Central memory CD4-positive, alpha-beta T cell (primary cell): ENCODE data around the gene SCFD2.
"Not testable (repeated sequence)": the region's sequence is repeated elsewhere in the genome, so short reads cannot be mapped to it uniquely, and the experiment has no call there.

Experiments used
- DNase-seq: peaks from one replicate; pipeline ENCODE4 v3.0.0; 2022

Gene SCFD2

GRCh38 chr4:53007024-53007423 is 358.8 kb downstream of the SCFD2 start:
- no peak for DNase-seq

GRCh38 chr4:53005808-53006207 is 360.1 kb downstream of the SCFD2 start:
- DNase-seq, result no peak

- DNase-seq, result no peak
Observed at GRCh38 chr4:53005149-53005546, 360.7 kb downstream of the SCFD2 start.

DNA sequence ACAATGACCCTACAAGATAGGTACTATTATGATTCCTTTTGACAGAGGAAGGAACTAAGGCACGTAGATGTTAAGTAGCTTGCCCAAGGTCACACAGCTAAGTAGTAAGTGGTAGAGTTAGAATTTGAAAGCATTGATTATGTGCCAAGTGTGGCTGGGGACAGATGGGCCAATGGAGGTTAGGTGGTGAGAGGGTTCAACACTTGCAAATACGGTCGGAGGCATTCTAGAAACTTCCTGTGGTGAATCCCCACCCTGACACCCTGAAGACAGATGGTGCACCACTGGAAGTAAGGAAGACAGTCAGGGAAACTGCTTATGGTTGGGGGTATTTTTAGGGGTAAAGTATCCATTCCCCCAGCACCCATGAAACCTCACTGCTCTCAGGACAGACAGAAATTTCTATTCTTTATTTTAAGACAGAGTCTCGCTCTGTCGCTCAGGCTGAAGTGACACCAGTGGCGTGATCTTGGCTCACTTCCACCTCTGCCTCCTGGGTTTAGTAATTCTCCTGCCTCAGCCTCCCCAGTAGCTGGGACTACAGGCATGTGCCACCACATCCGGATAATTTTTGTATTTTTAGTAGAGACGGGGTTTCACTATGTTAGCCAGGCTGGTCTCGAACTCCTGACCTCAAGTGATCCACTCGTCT is 361.2 kb downstream of the SCFD2 start:
- no peak for DNase-seq

DNA sequence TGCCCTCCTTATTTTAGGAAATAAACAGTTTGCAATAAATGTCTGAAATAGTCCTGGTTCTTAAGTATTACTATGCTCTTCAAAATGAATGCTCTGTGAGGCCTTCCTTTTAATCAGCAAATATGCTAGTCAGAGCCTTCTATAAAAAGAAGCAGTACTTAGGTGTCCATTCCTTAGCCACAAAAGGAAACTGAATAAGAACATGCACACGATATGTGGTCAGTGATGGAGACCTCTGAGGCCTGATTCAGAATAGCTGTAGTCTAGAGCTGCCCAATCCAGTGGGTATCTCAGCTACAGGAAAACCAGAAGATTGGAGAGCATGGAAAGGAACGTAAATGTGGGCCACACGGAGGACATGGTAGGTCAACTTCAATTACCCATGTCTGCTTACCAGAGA is 361.9 kb downstream of the SCFD2 start:
- no peak for DNase-seq

- no peak for DNase-seq
Observed at GRCh38 chr4:53000560-53000959, 365.3 kb downstream of the SCFD2 start.

GRCh38 chr4:52999626-53000025 is 366.2 kb downstream of the SCFD2 start:
- DNase-seq, result no peak

GRCh38 chr4:52998413-52998812 is 367.4 kb downstream of the SCFD2 start:
- no peak for DNase-seq

DNA sequence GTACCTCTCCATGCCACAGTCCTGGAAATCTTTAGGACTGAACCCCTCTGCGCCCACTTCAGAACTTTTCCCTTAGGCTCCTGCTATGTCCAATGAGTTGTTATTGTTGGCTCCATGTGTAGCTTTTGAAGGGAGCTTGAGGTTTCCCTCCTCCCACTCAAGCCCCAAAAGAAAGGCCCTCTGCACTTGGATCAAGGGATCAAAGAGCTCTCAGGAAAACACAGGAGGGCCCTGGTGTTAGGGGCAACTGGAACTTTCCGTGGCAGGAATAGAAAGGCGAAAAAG is 368.8 kb downstream of the SCFD2 start:
- no peak for DNase-seq

DNA sequence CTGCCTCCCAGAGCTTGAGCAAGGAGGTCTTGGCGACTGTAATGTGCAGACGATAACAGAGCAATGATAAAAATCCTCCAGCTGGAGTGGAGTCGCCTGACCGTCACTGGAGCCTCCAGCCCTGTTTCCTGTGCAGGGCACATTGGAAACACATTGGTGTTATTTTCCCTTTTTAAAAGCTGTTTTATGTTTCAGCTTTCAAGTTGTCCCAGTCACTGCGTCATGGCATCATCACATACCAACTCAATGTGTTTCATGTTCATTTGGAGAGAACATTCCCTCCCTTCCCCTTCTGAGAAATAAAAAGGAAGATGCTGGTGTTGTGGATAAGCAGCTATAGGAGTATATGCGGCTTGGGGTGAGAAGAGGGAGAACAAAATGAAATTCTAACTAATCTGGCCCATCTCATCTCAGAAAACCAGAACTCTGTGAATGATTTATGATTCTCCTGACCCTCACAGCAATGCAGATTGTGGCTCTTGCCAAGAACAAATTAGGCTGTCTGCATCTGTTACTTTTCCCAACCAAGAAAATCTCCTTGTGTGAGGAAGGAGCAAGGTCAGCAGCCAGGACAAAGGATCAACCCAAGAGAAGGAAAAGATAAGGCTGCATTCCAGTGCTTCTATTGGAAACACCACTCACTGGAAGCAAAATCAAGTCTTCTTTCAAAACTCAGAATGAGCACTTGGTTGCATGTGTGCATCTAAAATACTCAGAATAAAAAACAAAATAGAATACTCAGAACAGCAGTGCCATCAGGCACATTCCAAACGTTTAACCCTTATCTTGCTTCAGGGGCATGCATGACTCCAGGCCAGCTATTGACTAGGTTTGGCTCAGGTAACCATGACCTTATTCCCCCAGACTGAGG is 369.4 kb downstream of the SCFD2 start:
- no peak for DNase-seq

DNA sequence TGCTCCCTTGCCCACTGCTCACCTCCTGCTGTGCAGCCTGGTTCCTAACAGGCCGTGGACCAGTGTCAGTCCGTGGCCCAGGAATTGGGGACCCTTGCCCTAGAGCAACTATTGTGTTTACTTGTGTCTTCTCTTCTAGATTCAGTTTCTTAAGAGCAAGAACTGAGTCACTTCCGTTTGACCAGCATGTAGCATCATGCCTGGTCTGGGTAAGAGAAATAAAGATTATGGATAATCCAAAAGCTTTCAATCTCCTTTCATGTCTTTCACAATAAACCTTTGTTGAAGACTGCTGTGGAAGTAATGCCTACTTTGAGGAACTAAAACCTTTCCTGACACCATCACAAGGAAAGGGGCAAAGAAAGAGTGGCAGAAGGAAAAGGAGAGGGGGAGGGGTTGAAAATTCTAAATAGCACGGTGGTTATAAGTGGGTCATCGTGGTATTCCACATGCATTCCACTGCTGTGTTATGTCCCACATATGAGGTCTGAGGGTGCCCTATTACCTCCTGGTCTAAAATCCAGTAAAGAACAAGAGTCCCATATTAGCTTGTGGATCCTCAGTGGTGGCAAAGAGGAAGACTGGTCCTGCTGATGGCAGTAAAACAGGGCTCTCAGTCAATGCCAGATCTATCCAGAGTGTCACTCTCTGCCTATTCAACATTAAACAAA is 370.4 kb downstream of the SCFD2 start:
- no peak for DNase-seq

GRCh38 chr4:52994567-52994966 is 371.3 kb downstream of the SCFD2 start:
- no peak for DNase-seq

- no peak for DNase-seq
Observed at GRCh38 chr4:52993771-52994170, 372.1 kb downstream of the SCFD2 start.

- not testable (repeated sequence) for DNase-seq
Observed at GRCh38 chr4:52992551-52992950, 373.3 kb downstream of the SCFD2 start.

DNA sequence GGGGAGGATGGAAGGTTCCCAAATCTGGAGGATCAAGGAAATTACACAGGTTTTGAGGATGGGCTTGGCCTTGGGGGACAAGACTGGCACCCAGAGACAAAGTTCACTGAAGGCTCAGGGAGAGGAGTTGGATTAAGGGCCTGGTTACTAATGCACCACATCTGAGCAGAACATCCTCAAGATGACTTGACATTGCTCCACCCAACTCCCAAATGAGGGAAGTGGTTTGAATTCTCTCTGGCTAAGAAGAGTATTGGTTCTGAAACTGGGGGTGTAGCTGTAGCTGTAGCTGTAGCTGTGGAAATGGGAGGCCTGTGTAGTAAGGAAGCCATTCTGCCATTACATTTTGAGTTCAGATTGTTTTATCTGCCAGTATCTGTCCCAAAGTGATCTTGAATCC is 374.4 kb downstream of the SCFD2 start:
- no peak for DNase-seq

DNA sequence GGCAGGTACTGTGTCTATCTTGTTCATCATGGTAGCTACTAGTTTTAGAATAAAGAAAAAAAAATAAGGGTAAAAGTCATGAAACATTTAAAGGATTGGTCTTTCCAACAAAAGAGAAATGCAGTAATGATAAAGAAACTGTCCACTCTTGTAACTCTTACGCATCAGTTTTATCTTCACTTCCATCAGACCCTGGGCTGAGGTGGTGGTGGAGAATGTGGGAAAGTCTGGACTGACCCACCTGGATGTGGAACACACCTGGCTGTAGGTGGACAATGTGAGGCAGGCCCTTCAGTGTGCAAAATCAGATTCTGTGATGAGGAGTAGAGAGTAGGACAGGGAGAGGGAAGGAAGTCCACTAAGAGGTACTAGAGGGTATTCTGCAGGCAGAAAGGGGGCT is 375.2 kb downstream of the SCFD2 start:
- no peak for DNase-seq

- no peak for DNase-seq
Observed at GRCh38 chr4:52989865-52990264, 376.0 kb downstream of the SCFD2 start.

DNA sequence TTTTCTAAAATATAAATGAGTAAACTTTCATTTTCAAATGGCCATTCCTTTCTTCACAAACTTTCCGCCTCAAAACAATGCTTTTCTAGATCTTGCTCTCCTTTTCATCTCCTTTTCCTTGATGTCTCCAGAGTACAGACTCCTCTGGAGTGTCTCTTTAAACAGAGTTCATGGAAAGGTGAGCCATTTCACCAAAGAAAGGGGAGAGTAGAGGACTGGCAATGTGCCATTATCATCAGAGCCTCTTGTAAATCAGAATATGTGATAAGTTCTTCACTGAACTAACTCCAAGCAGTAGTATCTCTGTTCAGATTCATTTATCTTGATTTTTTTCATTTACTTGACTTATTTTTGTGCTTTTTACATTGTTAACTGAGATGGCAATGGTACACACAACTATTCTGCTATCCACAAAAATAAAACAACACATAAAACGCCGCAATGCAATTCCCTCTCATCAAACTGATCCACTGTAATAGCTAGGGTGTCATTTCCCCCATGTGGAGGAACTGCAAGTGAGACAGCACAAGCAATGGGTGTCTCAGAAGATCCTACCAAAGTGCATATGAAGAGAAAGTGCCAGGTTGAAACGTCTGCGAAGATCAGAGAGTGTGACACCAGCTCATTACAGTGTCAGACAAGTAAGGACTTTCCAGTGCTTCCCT is 378.3 kb downstream of the SCFD2 start:
- no peak for DNase-seq

DNA sequence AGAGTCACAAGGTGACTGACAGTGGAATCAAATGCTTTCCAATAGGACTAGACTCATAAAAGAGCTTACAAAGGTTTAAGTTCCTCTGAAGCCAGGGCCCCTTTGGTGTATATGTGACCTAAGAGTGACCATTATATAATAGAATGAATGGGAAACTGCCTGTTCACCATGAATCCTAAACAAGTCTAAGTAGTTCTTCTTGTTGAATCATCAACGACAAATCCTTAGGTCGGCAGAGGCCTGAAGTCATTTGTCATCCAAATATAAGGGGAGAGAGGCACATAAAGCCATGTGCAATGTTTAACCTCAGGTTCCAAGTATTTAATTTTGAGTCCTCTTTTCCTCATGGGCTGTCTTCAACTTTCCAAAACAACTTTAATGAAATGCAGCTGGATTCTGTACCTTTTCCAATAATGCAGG is 381.4 kb downstream of the SCFD2 start:
- DNase-seq, result no peak

DNA sequence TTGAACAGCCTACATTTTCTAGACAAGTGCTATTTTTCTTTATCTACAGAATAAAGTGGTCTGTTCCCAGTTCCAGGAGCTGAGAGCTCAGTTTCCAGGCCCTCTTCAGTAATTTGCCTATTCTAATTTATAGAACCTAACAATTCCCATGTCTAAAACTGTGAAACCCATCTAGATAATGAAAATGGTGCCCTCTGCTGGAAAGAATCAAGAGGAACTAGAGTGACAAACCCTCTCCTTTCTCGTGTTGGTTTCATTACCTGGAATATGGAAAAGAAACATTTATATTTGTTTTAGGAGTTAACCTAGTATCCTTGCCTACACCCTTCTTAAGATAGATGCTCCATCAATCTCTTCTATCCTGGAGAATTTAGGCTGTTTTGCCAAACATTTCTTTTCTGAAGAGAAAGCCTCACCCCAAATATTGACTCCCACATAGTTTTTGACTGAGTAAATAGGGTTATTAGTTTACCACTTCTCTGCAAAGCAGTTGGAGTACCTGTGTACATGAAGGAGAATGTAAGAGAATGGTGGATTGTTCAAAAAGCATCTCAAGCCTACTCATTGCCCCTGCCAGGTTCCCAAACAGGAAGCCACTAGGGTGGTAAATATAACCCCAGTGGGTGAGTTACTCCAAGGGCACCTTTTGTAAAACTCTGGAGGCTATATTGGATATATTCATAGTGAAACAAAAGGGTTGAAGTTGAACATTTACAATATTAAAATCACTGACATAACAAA is 382.1 kb downstream of the SCFD2 start:
- DNase-seq, result peak; percentile 30

GRCh38 chr4:52982946-52983340 is 382.9 kb downstream of the SCFD2 start:
- DNase-seq, result no peak

DNA sequence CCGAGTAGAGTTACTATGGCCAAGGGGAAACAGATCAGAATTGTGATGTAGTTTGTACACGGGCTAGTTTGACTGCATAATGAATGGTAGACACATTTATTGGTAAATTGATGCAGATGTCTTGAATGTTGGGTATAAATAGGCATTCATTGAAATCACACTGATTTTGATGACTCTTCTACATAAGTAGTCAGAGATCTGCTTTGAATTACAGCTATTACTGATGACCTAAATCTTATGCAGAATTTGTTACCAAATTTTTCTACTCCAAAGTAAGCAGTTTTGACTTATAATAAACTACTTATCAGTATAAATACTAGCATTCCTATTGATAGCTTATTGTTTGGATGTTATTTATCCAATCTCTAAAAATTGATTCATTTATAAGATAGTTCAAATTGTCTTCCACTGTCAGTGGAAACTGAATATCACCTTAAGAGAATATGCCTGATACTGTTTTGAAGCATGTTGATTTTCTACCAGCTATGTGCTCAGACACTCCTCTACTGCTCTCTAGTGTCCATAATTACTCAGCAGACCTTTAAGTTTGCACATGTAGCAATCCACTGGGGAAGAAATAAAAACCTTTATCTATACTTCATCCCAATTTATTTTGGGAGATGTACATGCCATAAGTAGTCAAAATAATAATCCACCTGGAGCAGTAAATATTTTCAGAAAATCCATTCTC is 383.5 kb downstream of the SCFD2 start:
- DNase-seq, result no peak
